Stimulated activated CD4-positive, alpha-beta T cell treated with anti-CD3 and anti-CD28 coated beads, TNF-alpha, amount 100 ng/mL, for 1 hour (primary cell): ENCODE results near the gene PSEN1.

Experiments
- DNase-seq, 3 donors: peaks; one replicate each; pipeline ENCODE4 v3.0.0-alpha.2; 2020; ENCODE audit warnings: low read depth in 3 of 3, low spot score in 1 of 3

The PSEN1 gene

DNA sequence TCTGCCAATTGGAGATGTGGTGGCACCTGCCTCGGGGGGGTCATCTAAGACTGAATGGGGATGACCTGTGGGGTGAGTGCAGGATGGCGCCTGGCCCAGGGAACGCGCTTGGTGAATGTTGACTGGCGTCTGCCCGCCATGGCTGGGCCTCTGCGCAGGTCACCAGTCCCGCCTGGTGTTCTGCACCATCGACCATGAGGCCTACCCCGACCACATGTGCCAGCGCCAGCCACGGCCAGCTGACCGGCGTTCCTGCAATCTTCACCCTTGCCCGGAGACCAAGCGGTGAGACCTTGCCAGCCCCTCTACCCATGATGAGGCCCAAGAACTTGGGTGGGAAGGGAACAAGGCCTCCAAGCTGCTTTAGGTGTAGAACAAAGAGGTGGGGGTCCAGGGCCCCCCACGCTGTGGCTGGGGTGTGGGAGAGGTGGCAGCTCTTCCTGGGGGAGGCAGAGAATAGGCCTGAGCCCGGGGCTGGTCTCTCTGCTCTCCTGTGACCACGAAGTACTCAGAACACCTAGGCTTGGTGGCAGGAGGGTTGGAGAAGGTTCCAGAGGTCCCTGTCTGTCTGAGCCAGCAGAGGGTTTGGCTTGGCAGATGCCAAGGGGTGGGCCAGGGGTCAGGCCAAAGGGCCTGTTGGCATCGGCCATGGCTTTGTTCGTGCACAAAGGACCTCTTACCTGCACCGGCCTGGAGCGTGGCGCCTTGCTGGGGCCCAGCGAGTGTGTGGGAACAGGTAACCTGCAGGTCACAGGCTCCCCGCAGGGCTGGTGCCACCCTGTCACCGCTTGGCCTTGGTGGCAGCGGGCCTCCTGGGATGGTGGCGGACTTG, 116.4 kb downstream of the PSEN1 start:
- no peak for DNase-seq

DNA sequence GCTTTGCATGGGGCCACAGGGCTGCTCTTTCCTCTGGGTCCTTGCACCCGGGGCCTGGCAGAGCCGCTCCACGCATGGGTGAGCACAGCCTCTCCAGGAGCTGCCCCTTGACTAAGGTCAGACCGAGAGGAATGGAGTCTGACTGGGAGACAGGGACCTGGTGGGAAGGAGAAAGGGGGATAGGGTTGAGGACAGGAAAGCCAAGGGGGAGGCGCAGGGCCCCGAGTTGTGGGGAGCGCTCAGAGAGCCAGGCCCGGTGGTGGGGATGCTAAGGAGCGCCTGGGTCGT, 117.0 kb downstream of the PSEN1 start:
- DNase-seq = no peak

DNA sequence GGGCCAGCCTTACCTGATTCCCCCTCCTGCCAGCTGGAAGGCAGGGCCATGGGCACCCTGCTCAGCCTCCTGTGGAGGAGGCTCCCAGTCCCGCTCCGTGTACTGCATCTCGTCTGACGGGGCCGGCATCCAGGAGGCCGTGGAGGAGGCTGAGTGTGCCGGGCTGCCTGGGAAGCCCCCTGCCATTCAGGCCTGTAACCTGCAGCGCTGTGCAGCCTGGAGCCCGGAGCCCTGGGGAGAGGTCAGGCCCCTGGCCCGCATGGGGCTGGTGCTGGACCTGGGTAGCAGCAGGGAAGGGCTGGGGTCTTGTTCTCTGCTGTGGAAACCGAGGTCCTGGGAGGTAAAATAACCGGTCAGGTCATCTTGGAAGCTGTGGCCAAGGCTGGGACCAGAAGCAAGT, 117.4 kb downstream of the PSEN1 start:
- DNase-seq = no peak

DNA sequence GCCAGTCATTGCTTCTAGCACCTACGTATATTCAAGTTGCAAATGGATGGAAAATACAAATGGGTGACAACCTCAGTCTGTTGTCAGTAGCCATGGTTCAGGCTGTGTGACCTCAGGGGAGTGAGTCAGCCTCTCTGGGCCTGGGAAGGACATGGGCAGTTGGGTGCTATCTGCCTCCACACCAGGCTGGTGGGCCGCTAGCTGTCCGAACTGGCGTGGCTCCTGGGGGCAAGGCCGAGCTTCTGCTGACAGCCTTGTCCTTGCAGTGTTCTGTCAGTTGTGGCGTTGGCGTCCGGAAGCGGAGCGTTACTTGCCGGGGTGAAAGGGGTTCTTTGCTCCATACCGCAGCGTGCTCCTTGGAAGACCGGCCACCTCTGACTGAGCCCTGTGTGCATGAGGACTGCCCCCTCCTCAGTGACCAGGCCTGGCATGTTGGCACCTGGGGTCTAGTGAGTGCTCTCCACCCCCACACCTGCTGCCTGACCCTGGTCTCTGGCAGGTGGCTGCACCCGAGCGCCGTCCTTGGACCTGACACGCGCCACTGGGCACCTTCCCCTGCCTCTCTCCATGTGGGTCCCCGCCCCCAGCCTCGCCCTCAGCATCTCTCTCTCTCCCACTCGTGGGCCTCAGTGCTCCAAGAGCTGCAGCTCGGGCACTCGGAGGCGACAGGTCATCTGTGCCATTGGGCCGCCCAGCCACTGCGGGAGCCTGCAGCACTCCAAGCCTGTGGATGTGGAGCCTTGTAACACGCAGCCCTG, 118.1 kb downstream of the PSEN1 start:
- DNase-seq = no peak

DNA sequence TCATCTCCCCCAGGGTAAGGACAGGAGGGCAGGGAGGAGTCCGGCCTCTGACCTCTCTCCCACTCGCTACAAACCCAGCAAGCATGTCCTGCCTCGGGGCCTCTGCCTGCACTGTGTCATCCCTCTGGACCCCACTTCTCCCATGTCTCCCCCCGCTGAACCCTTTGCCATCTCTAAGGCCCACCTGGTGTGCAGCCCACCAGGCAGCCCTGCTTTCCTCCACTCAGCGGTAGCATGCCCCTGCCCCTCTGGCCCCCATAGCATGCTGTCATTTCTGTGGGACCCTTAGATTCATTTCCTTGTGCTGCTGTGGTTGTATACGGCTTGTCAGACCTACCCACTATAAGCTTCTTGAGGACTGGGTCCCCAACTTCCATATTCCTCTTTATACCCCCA, 118.7 kb downstream of the PSEN1 start:
- DNase-seq = no peak

DNA sequence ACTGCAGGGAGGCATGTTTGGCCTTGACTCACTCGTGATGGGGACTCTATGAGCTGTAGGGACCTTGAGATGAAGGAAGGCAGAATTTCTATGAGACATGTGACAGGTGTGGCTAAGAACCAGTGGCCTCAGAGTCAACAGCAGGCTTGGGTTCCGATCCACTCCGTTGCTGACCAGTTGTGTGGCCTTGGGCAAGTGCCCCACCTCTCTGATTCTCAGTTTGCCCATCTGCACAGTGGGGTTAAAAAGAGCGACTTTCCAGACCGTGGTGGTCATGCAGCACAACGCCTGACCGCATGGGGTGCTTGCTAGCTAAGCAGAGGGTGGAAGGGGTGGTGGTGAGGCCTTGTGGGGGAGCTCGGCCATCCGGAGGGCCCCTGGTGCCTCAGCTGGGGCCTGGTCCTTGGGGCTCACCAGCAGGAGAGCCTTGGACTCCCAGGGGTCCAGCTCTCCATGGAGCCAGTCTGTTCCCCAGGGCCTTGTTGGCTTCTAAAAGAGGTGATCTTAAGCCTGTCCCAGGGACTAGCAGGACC, 119.5 kb downstream of the PSEN1 start:
- no peak for DNase-seq

DNA sequence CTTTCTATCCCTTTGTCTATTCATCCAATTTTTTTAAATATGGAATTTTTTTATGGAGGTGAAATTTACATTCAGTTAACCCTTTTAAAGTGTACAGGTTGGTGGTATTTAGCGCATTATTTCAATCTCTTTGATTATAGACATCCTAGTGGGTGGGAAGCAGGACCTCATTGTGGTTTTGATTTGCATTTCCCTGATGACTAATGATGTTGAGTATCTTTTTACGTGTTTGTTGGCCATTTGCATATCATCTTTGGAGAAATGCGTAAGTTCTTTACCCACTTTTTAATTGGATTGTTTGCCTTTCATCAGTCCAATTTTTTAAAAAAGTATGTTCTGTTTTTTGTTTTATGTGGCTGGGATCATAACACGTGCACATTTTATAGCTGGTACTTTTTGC, 121.8 kb downstream of the PSEN1 start:
- no peak for DNase-seq

DNA sequence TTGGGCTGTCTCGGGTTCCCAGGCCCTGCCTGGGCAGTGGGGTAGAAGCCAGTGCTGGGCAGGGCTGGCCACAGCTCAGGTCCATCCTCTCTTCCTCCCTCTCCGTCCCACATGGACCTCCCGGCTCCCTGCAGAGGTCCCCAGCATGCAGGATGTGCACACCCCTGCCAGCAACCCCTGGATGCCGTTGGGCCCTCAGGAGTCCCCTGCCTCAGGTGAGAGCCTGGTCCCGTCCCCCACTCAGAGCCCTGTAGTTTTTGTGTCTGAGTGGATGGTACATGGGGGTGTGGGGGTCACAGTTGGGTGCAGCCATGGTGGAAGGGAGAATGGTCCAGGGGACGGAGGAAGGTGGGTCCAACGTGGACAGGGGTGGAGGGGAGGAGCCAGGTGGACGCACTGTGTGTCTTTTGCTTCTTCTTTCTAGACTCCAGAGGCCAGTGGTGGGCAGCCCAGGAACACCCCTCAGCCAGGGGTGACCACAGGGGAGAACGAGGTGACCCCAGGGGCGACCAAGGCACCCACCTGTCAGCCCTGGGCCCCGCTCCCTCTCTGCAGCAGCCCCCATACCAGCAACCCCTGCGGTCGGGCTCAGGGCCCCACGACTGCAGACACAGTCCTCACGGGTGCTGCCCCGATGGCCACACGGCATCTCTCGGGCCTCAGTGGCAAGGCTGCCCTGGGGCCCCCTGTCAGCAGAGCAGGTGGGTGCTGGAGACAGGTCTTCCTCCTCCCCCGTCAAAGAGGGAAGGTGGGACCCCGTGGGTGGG, 122.7 kb downstream of the PSEN1 start:
- no peak for DNase-seq

DNA sequence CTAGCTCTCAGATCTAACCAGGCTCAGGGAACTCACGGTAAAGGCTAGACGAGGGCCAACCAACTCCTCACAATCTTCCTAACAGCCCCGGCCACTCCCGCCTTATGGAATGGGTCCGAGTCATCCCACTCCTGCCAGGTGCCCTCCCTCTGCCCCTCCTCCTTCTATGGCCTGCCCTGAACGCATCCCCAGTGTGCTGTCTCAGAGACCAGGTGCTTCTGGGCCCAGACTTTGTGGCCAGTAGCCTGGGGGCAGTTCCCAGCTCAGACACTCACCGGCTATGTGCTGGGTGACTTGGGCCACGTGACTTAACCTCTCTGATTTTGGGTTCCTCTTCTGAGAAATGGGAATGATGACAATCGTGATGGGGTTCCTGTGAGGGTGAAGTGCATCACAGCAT, 123.5 kb downstream of the PSEN1 start:
- DNase-seq = no peak

DNA sequence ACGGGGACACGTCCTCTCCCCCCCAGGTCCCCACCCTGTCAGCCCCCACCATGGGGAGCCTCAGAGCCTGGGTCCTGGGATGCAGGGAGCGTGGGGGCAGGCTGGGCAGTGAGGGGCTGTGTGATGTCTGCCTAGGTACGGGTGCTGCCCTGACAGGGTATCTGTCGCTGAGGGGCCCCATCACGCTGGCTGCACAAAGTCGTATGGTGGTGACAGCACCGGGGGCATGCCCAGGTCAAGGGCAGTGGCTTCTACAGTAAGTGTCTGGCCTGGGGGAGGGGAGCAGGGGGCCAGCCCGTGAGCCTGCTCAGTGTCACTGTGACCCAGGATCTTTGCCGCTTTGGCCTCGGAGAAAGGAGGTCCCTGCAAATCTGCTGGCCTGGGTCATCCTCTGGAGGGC, 124.3 kb downstream of the PSEN1 start:
- DNase-seq = no peak

DNA sequence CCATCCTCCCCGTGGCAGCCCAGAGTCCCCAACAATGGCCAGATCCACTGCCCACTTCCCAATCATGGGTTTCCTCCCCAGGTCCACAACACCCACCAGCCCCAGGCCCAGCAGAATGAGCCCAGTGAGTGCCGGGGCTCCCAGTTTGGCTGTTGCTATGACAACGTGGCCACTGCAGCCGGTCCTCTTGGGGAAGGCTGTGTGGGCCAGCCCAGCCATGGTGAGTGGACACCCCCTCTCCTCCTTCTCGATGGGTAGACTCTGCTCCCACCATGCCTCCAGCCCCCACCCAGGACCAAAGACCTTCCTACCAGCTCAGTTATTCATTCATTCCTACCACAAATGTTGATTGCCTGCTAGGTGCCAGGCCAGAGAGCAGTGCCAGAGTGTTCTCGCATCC, 124.8 kb downstream of the PSEN1 start:
- DNase-seq = no peak

DNA sequence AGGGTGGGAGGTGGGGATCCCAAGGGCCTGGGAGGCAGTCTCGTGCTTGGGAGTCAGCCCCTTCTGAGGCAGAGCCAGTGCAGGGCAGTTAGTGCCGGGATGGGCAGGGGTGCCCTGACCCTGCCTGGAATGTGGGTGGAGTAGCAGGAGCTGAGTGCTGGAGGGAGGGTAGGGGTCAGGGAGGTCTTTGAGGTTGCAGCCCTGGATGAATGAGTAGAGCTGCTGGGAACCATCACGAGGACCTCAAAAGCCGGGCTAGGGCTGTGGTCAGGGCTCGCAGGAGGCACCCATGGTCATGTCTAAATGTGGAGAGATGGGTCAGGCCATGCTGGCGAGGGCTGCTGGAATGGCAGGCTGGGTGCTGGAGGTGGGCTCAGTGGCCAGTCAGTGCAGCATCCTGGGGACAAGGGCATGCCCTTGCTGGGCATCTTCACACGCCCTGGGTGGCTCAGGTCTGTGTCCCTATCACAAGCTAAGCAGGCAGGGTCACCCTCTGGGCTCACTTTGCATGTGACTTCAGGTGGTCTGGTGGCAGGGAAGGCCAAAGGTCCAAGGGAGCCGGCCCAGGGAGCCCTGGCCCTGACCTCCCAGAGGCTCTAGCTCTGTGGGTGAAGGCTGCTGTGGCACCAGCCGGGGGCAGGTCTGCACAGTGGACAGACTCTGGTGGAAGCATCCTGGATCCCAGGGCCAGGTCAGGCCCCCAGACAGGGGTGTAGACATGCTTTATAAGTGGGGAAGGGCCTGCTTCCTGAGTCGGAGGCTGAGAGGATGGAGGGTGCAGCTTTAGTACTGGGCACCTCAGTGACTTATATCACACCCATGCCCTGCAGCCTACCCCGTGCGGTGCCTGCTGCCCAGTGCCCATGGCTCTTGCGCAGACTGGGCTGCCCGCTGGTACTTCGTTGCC, 125.5 kb downstream of the PSEN1 start:
- no peak for DNase-seq

DNA sequence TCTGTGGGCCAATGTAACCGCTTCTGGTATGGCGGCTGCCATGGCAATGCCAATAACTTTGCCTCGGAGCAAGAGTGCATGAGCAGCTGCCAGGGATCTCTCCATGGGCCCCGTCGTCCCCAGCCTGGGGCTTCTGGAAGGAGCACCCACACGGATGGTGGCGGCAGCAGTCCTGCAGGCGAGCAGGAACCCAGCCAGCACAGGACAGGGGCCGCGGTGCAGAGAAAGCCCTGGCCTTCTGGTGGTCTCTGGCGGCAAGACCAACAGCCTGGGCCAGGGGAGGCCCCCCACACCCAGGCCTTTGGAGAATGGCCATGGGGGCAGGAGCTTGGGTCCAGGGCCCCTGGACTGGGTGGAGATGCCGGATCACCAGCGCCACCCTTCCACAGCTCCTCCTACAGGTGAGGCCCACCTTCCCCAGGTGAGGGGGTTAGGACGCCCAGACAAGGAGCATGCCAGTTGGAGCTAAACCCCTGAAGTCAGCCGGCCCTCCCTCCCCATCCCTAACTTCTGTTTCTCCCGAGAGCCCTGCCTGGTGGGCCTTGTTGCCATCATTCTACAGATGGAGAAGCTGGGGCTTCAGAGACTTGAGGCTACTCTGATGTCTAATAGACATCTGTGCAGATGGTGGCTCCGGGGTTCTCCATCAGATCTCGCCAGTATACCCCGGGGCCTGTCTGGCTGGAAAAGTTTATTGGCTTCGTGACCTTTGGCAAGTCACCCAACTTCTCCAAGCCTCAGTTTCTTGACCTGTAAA, 126.3 kb downstream of the PSEN1 start:
- DNase-seq = no peak

DNA sequence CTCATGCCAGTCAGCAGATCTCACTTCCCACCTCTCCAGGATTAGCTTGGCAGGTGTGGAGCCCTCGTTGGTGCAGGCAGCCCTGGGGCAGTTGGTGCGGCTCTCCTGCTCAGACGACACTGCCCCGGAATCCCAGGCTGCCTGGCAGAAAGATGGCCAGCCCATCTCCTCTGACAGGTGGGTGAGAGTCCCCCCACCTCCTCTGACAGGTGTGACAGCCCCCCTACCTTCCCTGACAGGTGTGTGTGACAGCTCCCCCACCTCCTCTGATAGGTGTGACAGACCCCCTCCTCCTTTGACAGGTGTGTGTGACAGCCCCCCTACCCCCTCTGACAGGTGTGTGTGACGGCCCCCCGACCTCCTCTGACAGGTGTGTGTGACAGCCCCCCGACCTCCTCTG, 127.3 kb downstream of the PSEN1 start:
- no peak for DNase-seq

DNA sequence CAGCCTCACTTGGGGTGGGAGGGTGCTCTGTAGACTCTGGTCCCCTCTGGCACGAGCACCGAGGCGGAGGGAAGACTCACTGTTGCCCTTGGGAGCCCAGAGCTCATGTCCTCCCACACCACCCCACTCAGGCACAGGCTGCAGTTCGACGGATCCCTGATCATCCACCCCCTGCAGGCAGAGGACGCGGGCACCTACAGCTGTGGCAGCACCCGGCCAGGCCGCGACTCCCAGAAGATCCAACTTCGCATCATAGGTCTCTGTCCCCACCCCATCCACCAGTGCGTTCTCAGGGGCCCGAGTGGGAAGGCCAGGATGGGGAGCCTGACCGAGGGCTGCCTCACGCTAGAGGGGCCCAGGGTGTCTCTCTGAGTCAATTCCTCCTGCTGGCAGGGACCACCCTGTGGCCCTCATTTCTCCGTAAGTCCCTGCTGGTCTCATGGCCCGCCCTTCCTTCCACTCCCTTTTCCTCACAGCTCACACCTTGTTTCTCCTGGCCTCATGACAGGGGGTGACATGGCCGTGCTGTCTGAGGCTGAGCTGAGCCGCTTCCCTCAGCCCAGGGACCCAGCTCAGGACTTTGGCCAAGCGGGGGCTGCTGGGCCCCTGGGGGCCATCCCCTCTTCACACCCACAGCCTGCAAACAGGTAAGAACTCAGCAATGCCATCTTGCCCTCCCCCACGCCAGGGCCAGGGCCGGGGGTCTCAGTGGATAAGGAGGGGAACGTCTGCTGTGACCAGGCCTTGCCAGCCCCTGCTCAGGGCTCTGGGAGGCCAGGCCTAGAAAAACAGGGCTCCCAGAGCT, 128.0 kb downstream of the PSEN1 start:
- no peak for DNase-seq

DNA sequence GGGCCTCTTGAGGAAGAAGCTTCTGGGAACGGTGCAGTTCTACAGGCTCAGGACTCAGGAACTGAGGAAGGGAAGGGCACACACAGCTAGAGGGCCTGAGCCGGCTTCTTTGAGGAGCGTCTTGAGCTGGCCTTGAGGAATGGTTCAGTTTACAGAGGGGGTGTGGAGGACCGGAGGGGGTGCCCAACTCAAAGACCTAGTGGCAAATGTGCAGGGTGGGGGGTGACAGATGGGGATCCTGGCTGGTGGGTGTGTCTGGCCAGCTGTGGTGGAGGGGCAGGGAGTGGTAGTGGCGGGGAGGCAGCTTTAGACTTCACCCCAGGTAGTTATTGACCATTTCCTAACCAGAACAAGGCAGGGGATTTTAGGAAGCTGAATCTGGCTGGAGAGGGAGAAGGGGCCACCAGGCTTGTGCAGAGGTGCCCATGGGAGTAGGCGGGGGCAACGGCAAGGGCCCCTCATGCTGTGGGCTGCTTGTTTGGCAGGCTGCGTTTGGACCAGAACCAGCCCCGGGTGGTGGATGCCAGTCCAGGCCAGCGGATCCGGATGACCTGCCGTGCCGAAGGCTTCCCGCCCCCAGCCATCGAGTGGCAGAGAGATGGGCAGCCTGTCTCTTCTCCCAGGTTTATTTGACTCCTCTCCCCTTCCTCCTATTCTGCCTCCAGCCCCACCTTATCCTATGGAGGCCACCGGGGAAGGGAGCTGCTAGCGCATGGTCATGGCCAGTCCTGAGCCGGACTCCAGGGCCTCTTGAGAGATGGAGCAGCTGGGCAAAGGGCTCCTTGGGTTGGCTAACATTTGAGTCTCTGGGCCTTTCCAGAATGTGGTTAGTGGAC, 128.8 kb downstream of the PSEN1 start:
- no peak for DNase-seq

DNA sequence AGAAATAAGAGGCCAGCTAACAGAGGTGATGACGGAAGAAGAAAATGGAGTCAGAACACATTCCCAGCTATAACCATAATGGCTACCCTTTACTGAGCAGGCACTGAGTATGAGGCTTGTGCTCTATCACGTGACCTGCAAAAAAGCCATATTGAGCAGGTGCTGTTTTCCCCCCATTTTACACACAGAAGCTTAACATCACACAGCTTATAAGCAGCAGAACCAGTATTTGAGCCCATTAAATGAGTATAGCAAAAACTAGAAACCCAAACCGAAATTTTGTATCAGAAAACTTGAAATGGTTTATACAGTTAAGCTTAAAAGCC, 129.4 kb downstream of the PSEN1 start:
- no peak for DNase-seq

DNA sequence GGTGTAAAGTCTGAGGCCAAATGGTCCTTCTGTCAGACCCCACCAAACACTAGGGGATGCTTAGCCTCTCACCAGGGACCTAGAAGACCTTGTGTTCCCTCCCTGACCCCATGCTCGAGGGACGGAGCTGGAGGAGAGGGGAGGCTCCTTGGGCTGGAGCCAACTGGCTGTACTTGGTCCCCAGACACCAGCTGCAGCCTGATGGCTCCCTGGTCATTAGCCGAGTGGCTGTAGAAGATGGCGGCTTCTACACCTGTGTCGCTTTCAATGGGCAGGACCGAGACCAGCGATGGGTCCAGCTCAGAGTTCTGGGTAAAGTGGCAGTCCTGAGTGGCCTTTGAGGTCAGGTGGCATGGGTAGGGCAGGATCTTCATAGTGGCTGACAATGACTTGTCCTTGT, 130.0 kb downstream of the PSEN1 start:
- no peak for DNase-seq

DNA sequence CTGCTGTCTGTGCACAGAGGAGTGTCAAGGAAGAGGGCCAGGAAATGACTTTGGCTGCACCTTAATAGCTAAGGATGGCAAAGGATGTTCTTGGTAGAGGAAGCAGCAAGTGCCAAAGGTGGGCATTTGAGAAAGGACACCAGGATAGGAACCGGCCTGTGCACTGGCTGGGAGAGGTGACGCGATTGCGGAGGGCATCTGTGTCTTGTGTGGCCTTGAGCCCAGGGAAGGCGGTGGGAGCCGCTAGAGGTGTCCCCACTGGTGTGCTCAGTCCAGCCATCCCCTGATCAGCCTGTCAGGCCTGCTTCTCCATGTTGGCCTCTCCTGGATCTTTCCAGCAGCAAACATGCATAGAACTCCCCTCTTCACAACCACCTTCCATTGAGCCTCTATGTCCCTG, 131.2 kb downstream of the PSEN1 start:
- no peak for DNase-seq
